ENCODE results near the gene GRB7.

DNA sequence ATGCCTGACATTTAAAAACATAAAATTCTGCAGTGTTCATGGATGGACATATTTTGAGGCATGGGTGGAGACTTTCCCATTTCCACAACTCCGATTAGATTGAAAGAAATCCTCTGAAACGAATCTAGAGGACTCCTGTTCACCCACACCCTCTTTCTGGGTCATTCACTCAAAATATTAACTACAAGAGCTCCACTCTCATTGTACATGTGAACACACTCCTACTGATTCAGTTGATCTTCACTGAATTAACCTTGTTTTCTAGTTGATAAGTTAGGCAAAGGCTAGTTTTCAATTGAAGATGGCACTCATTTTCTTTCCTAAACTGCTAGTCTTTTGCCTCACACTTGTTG lies 44.1 kb downstream of the GRB7 start:
- TF ChIP-seq POLR2A (IDR thresholded peaks at IDR 0.05) (no peak), CTCF (IDR thresholded peaks at IDR 0.05) (no peak)
